ENCODE results near the gene CSAG3.
"Not testable (repeated sequence)": the region's sequence is repeated elsewhere in the genome, so short reads cannot be mapped to it uniquely, and the experiment has no call there.

Gene CSAG3

GRCh38 chrX:152758918-152759317, at the start of gene CSAG3:
Gene CSAG3 (plus strand): TSS chrX:152759218.
- FAIRE-seq: not testable (repeated sequence)

- FAIRE-seq: not testable (repeated sequence)
Observed at GRCh38 chrX:152713195-152713594, 45.8 kb upstream of the CSAG3 start.

GRCh38 chrX:152713815-152714787, 44.9 kb upstream of the CSAG3 start, which contains the start of gene MAGEA2B:
Gene MAGEA2B (plus strand): TSS chrX:152714628. CDS start chrX:152717107, 2,479 bp downstream.
- not testable (repeated sequence) for FAIRE-seq

- FAIRE-seq: no peak
Observed at GRCh38 chrX:152725409-152725808, 33.6 kb upstream of the CSAG3 start.

- no peak for FAIRE-seq
Observed at GRCh38 chrX:152733261-152733975, 25.6 kb upstream of the CSAG3 start, which contains the start of the genes CSAG1 and MAGEA12. Gene CSAG1 (minus strand): TSS chrX:152733721. CDS start chrX:152732460, 1,261 bp downstream. Gene MAGEA12 (plus strand): TSS chrX:152733757. CDS start chrX:152736162, 2,405 bp downstream.

- FAIRE-seq: not testable (repeated sequence)
Observed at GRCh38 chrX:152734143-152734858, 24.7 kb upstream of the CSAG3 start.

- no peak for FAIRE-seq
Observed at GRCh38 chrX:152735101-152735500, 23.9 kb upstream of the CSAG3 start.

- no peak for FAIRE-seq
Observed at GRCh38 chrX:152735860-152736511, 23.0 kb upstream of the CSAG3 start.

- not testable (repeated sequence) for FAIRE-seq
Observed at GRCh38 chrX:152736528-152736927, 22.5 kb upstream of the CSAG3 start.

GRCh38 chrX:152738560-152738959, 20.5 kb upstream of the CSAG3 start:
- FAIRE-seq: no peak

GRCh38 chrX:152753686-152754650, 5.0 kb upstream of the CSAG3 start, which contains the start of gene MAGEA2:
Gene MAGEA2 (minus strand): TSS chrX:152753842. CDS start chrX:152751363, 2,479 bp downstream.
- not testable (repeated sequence) for FAIRE-seq

GRCh38 chrX:152754871-152755270, 4.1 kb upstream of the CSAG3 start:
- FAIRE-seq: not testable (repeated sequence)

GRCh38 chrX:152759544-152759943, 526 bp downstream of the CSAG3 start:
- not testable (repeated sequence) for FAIRE-seq

- not testable (repeated sequence) for FAIRE-seq
Observed at GRCh38 chrX:152761582-152761981, 2.6 kb downstream of the CSAG3 start.

- not testable (repeated sequence) for FAIRE-seq
Observed at GRCh38 chrX:152766562-152766961, 7.5 kb downstream of the CSAG3 start.

GRCh38 chrX:152769549-152770289, 10.7 kb downstream of the CSAG3 start, which contains the start of gene MAGEA6:
Gene MAGEA6 (minus strand): TSS chrX:152769689. CDS start chrX:152767650, 2,039 bp downstream.
- FAIRE-seq: not testable (repeated sequence)

- FAIRE-seq: not testable (repeated sequence)
Observed at GRCh38 chrX:152787062-152787461, 28.0 kb downstream of the CSAG3 start.

GRCh38 chrX:152798945-152799344, 39.9 kb downstream of the CSAG3 start:
- FAIRE-seq: no peak

GRCh38 chrX:152806035-152806434, 47.0 kb downstream of the CSAG3 start:
- no peak for FAIRE-seq
